DOHH2 (cell line): Measurements from ENCODE around the gene GATA6.

Experiments
- H3F3A ChIP-seq: fragments of 200-600 bp; sonication (generic), shearing (Covaris generic); 2 replicates; pipeline ENCODE4 v1.6.0; 2016; ENCODE audit warnings: antibody characterized with exemption, mild to moderate bottlenecking; ENCODE audit not compliant: control insufficient read depth, insufficient read depth
- H3K27ac ChIP-seq: fragments of 200-600 bp; sonication (generic); 2 replicates; pipeline ENCODE4 v1.5.1; 2014; ENCODE audit warnings: low read depth, mild to moderate bottlenecking, low read length, moderate library complexity
- H3K27me3 ChIP-seq: fragments of 200-600 bp; sonication (generic); 2 replicates; pipeline ENCODE4 v1.6.1; 2014; ENCODE audit warnings: mild to moderate bottlenecking, low read length, mixed read lengths; ENCODE audit not compliant: control insufficient read depth
- H3K36me3 ChIP-seq: fragments of 200-600 bp; sonication (generic); 2 replicates; pipeline ENCODE4 v1.6.1; 2014; ENCODE audit warnings: mild to moderate bottlenecking, low read length, moderate library complexity, mixed read lengths; ENCODE audit not compliant: control insufficient read depth
- H3K4me1 ChIP-seq: fragments of 200-600 bp; sonication (generic); 2 replicates; pipeline ENCODE4 v1.6.1; 2014; ENCODE audit warnings: mild to moderate bottlenecking, low read length, mixed read lengths; ENCODE audit not compliant: control insufficient read depth
- H3K4me2 ChIP-seq: fragments of 200-600 bp; sonication (generic); 2 replicates; pipeline ENCODE4 v1.6.0; 2014; ENCODE audit warnings: mild to moderate bottlenecking, low read length, moderate library complexity
- H3K4me3 ChIP-seq: fragments of 200-600 bp; sonication (generic); 2 replicates; pipeline ENCODE4 v1.5.1; 2014; ENCODE audit warnings: mild to moderate bottlenecking, low read length, mixed read lengths
- H3K79me2 ChIP-seq: fragments of 200-600 bp; sonication (generic); 2 replicates; pipeline ENCODE4 v1.6.1; 2014; ENCODE audit warnings: mild to moderate bottlenecking, low read length, mixed read lengths; ENCODE audit not compliant: control insufficient read depth
- H3K9me2 ChIP-seq: fragments of 200-600 bp; sonication (generic); replicated peaks from 2 replicates; pipeline ENCODE4 v1.6.1; 2014; ENCODE audit warnings: mild to moderate bottlenecking, low read length, mixed read lengths; ENCODE audit not compliant: control insufficient read depth
- H3K9me3 ChIP-seq: fragments of 200-600 bp; sonication (generic); 2 replicates; pipeline ENCODE4 v1.6.1; 2014; ENCODE audit warnings: antibody characterized with exemption, low read length, mixed read lengths; ENCODE audit not compliant: control insufficient read depth, insufficient read depth
- H4K20me1 ChIP-seq: fragments of 200-600 bp; sonication (generic); 2 replicates; pipeline ENCODE4 v1.6.0; 2014; ENCODE audit warnings: low read depth, mild to moderate bottlenecking, antibody characterized with exemption, low read length, moderate library complexity; ENCODE audit not compliant: control insufficient read depth, insufficient read depth
- EZH2phosphoT487 ChIP-seq: fragments of 200-600 bp; sonication (generic); IDR thresholded peaks from 2 replicates; pipeline ENCODE4 v1.6.1; 2017; ENCODE audit warnings: borderline replicate concordance, mild to moderate bottlenecking, antibody characterized with exemption, low read length, moderate library complexity, mixed read lengths
- TF ChIP-seq, protein P1 (sequence below): fragments of 200-600 bp; sonication (generic); IDR thresholded peaks from one replicate; pipeline ENCODE4 v1.5.1; 2014; ENCODE audit warnings: antibody characterized with exemption, mild to moderate bottlenecking, low read depth, low read length; ENCODE audit not compliant: poor library complexity, severe bottlenecking

The GATA6 gene

GRCh38 chr18:22213333-22213973, 44.1 kb downstream of the GATA6 start:
- no peaks in the 10 kb centered on the region for H3K27me3 ChIP-seq
- H3K4me2 ChIP-seq, result no peak overlapping the region
- no peak for TF ChIP-seq EZH2phosphoT487
- TF ChIP-seq, protein P1, sequence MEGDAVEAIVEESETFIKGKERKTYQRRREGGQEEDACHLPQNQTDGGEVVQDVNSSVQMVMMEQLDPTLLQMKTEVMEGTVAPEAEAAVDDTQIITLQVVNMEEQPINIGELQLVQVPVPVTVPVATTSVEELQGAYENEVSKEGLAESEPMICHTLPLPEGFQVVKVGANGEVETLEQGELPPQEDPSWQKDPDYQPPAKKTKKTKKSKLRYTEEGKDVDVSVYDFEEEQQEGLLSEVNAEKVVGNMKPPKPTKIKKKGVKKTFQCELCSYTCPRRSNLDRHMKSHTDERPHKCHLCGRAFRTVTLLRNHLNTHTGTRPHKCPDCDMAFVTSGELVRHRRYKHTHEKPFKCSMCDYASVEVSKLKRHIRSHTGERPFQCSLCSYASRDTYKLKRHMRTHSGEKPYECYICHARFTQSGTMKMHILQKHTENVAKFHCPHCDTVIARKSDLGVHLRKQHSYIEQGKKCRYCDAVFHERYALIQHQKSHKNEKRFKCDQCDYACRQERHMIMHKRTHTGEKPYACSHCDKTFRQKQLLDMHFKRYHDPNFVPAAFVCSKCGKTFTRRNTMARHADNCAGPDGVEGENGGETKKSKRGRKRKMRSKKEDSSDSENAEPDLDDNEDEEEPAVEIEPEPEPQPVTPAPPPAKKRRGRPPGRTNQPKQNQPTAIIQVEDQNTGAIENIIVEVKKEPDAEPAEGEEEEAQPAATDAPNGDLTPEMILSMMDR, result no peak
- no peaks in the 10 kb centered on the region for H4K20me1 ChIP-seq
- no peaks in the 10 kb centered on the region for H3K36me3 ChIP-seq
- H3K79me2 ChIP-seq, result no peaks in the 10 kb centered on the region
- H3K9me2 ChIP-seq, result no peaks in the 10 kb centered on the region
- H3K9me3 ChIP-seq, result no peaks in the 10 kb centered on the region
- H3K4me1 ChIP-seq, result no peaks in the 10 kb centered on the region
- no peak overlapping the region for H3K27ac ChIP-seq
- H3K4me3 ChIP-seq, result no peak overlapping the region
- no peaks in the 10 kb centered on the region for H3F3A ChIP-seq

DNA sequence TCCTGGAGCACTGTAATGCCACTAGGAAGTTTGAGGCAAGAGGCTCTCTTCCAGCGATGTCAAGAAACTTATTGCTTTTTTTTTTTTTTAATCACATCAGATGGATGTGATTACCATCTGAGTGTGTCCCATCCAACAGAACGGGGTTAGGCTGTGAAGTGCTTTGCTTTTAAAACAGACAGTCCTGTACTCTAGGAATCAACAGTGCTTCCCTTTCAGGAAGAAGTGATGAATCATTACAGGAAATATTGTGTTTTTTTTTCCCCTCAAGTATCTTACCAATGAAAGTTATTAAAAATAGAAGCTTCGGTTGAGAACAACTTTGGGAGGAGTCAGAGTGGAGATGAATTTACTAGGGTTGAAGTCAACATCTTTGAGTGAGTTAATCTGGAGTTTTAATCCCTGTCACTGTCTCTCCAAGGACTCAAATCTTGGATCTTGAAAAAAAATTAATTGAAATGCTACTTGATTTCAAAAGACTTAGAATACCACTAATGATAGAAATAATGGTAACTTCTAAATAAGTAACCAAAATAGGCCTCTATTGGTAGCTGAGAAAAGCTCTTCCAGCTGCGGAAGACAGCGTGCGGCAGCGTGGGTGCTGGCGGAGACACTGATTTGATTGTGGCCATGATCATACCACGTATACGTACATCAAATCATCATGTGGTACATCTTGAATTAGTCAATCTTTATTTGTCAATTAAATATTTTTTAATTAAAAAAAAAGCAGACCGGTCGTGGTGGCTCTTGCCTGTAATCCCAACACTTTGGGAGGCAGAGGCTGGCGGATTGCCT, 45.5 kb downstream of the GATA6 start:
- TF ChIP-seq, protein P1, result no peak
- no peak for TF ChIP-seq EZH2phosphoT487
- Histone ChIP-seq H3K9me3 (no peaks in the 10 kb centered on the region), H3K79me2 (no peaks in the 10 kb centered on the region), H3K4me3 (no peak overlapping the region), H3K27ac (no peak overlapping the region), H3K27me3 (no peaks in the 10 kb centered on the region), H3K36me3 (no peaks in the 10 kb centered on the region), H3K4me2 (no peak overlapping the region), H3K9me2 (no peaks in the 10 kb centered on the region), H3F3A (no peaks in the 10 kb centered on the region), H4K20me1 (no peaks in the 10 kb centered on the region), H3K4me1 (no peaks in the 10 kb centered on the region)

DNA sequence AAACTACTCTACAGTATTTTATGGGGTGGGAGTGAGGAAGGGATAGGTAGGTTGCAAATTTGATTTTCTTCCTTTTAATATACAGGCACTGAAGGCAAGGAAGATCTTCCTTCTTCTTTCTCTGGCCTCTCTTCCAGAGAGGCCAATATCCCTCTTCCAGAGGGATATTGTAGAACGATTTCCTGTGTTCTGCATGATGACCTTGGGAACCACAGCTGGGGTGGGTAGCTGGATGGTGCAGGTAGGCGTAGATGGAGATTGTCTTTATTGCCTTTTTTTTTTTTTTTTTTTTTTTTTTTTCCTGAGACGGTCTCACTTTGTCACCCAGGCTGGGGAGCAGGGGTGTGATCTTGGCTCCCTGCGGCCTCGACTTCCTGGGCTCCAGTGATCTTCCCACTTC, 49.4 kb downstream of the GATA6 start:
- no peak overlapping the region for H3K27ac ChIP-seq
- no peaks in the 10 kb centered on the region for H4K20me1 ChIP-seq
- H3K27me3 ChIP-seq, result no peaks in the 10 kb centered on the region
- H3K36me3 ChIP-seq, result no peaks in the 10 kb centered on the region
- H3K4me2 ChIP-seq, result no peak overlapping the region
- H3K4me1 ChIP-seq, result no peaks in the 10 kb centered on the region
- H3K79me2 ChIP-seq, result no peaks in the 10 kb centered on the region
- TF ChIP-seq, protein P1, result no peak
- no peak for TF ChIP-seq EZH2phosphoT487
- H3K9me2 ChIP-seq, result no peaks in the 10 kb centered on the region
- H3K4me3 ChIP-seq, result no peak overlapping the region
- H3F3A ChIP-seq, result no peaks in the 10 kb centered on the region
- no peaks in the 10 kb centered on the region for H3K9me3 ChIP-seq
